ENCODE data around the gene ADM. TPM values are rescaled to one million over a fixed set of nuclear protein-coding genes. Genes with fewer than 3 reads are reported as not detected.

Gene ADM
- total and polyA plus RNA-seq, 8 donors, result 4.1 to 20.0 (median 7.4) TPM

- ATAC-seq (no peak), DNase-seq (peak in 3 of 6 donors; percentile 37 to 81 (median 69)), FAIRE-seq (no peak)
- Histone ChIP-seq H3K27ac (peak overlapping the region in 2 of 4 donors; percentile 93 to 94), H3K27me3 (no peaks in the 10 kb centered on the region), H3K9me3 (no peaks in the 10 kb centered on the region), H3K4me1 (peaks cover 9 to 45% (median 21%) of the 10 kb centered on the region in 3 donors), H3K36me3 (no peaks in the 10 kb centered on the region), H3K4me3 (peak overlapping the region; percentile 40 to 84 (median 50))
- intact Hi-C loops (cut with DNase I), result loop anchor here in 2 of 3 donors (5.0 kb wide), 2 partner anchors 94 to 99 kb away; no protein-coding TSS in a partner anchor
- TF ChIP-seq CTCF (IDR thresholded peaks at IDR 0.05), result no peak
- 8 to 9% methylated on average over 59 to 65 of the region's 65 CpGs for WGBS, 2 donors
These were observed 1.4 kb downstream of the ADM start for GRCh38 chr11:10305964-10306918.

- WGBS, 2 donors, result 12 to 15% methylated on average over 9 of the region's 9 CpGs
- no peak for TF ChIP-seq CTCF (IDR thresholded peaks at IDR 0.05)
- intact Hi-C loops (cut with DNase I), result loop anchor here in 2 of 3 donors (5.0 kb wide), 2 partner anchors 95 to 100 kb away; no protein-coding TSS in a partner anchor
- Histone ChIP-seq H3K9me3 (no peaks in the 10 kb centered on the region), H3K4me1 (peaks cover 9 to 45% (median 21%) of the 10 kb centered on the region in 3 donors), H3K4me3 (peak overlapping the region in 3 of 4 donors; percentile 46 to 84 (median 53)), H3K36me3 (no peaks in the 10 kb centered on the region), H3K27me3 (no peaks in the 10 kb centered on the region), H3K27ac (peak overlapping the region in 3 of 4 donors; percentile 18 to 75 (median 56))
- no peak for DNase-seq
- no peak for FAIRE-seq
- no peak for ATAC-seq
These were observed 2.1 kb downstream of the ADM start for GRCh38 chr11:10307022-10307399.

- H3K27ac ChIP-seq, result peak overlapping the region in 3 of 4 donors; percentile 18 to 75 (median 56)
- TF ChIP-seq CTCF (IDR thresholded peaks at IDR 0.05), result peak; percentile 91 to 97 (median 96)
- ATAC-seq (peak; percentile 52 to 69 (median 60)), FAIRE-seq (no peak), DNase-seq (peak; percentile 74 to 91 (median 82))
- 1 to 2% methylated on average over 62 of the region's 62 CpGs for WGBS, 2 donors
- peaks cover 9 to 41% (median 21%) of the 10 kb centered on the region in 3 donors for H3K4me1 ChIP-seq
- intact Hi-C loops (cut with DNase I), result loop anchor here in 2 of 3 donors (5.0 kb wide), 2 partner anchors 95 to 100 kb away; no protein-coding TSS in a partner anchor
- H3K27me3 ChIP-seq, result no peaks in the 10 kb centered on the region
- H3K36me3 ChIP-seq, result no peaks in the 10 kb centered on the region
- H3K9me3 ChIP-seq, result no peaks in the 10 kb centered on the region
- peak overlapping the region in 3 of 4 donors; percentile 23 to 84 (median 53) for H3K4me3 ChIP-seq
These were observed 2.7 kb downstream of the ADM start for GRCh38 chr11:10307400-10308200.

- Histone ChIP-seq H3K9me3 (no peaks in the 10 kb centered on the region), H3K36me3 (no peaks in the 10 kb centered on the region), H3K4me1 (peaks cover 9 to 41% (median 21%) of the 10 kb centered on the region in 3 donors), H3K27ac (peak overlapping the region in 2 of 4 donors; percentile 56 to 75), H3K4me3 (peak overlapping the region in 3 of 4 donors; percentile 23 to 84 (median 53)), H3K27me3 (no peaks in the 10 kb centered on the region)
- no peak for DNase-seq
- TF ChIP-seq CTCF (IDR thresholded peaks at IDR 0.05), result no peak
- WGBS, 2 donors, result 18 to 23% methylated on average over 16 of the region's 16 CpGs
- no peak for ATAC-seq
- no peak for FAIRE-seq
- intact Hi-C loops (cut with DNase I), result loop anchor here in 2 of 3 donors (5.0 kb wide), 2 partner anchors 96 to 101 kb away; no protein-coding TSS in a partner anchor
These were observed 3.5 kb downstream of the ADM start for GRCh38 chr11:10308201-10308954.

Data from pancreas (tissue), 10 donors.